GM18498 (cell line): ENCODE measurements around the gene UPK3A.
"Not testable (repeated sequence)": the region's sequence is repeated elsewhere in the genome, so short reads cannot be mapped to it uniquely, and the experiment has no call there.

Experiments
- ATAC-seq: cut with Tn5 transposase; IDR thresholded peaks from one replicate; pipeline ENCODE4 v1.9.1; 2021; ENCODE audit warnings: mild to moderate bottlenecking, moderate library complexity; ENCODE audit not compliant: unreplicated experiment

Gene UPK3A

GRCh38 chr22:45324311-45324711, 39.6 kb downstream of the UPK3A start:
- no peak for ATAC-seq

DNA sequence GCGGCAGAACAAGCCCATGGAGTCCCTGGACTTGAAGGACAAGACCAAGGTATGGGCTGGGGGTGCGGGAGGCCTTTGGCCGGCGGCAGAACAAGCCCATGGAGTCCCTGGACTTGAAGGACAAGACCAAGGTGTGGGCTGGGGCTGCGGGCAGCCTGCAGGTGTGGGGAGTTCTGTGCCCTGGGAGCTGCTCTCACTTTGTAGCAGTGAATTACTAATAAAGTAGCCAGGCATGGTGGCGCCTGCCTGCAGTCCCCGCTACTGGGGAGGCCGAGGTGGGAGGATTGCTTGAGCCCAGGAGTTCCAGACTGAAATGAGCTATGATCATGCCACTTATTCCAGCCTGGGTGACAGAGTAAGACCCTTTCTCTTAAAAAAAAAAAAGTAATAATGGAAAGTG, 43.5 kb downstream of the UPK3A start:
- not testable (repeated sequence) for ATAC-seq

DNA sequence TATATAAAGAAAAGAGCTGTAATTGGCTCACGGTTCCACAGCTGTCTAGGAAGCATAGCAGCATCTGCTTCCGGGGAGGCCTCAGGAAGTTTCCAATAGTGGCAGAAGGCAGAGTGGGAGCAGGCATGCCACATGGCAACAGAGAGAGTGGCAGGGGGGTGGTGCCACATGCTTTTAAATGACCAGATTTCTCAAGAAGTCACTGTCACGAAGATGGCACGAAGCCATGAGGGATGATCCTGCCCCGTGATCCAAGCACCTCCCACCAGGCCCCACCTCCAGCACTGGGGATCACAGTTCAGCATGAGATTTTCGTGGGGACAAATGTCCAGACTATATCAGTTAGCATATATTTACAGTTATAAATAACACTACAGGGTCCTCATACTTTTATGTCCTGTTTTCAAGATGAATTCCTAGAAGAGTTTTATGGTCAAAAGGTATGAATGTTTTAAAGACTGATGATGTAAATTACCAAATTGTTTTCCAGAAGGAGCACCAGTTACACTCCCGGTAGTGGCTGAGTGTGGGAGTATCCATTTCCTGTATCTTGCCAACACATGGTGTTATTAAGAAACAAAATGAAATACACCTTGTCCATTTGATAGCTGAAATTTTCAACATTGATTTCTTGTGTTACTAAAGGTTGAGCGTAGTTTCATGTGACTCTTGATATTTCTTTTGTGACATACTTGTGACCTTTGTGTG, 44.2 kb downstream of the UPK3A start:
- ATAC-seq, result no peak

DNA sequence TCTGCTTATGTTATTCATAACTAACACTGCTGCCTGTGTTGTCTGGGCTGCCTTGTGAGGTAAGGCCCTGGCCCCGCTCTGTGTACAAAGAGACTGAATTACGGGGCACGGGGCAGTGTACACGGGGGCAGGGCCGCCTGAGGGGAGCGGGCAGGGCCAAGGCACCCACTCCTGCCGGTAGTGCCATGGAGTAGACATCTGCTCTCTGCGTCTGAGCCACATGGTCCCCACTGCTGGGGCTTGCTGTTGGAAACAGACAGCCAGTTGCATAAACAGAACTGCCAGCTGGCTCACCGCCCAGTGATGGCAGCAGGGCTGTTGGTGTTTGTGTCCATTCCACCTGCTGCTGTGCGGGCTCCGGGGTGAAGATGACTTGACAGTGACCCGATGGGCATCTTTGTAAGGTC, 44.8 kb downstream of the UPK3A start:
- ATAC-seq, result no peak

DNA sequence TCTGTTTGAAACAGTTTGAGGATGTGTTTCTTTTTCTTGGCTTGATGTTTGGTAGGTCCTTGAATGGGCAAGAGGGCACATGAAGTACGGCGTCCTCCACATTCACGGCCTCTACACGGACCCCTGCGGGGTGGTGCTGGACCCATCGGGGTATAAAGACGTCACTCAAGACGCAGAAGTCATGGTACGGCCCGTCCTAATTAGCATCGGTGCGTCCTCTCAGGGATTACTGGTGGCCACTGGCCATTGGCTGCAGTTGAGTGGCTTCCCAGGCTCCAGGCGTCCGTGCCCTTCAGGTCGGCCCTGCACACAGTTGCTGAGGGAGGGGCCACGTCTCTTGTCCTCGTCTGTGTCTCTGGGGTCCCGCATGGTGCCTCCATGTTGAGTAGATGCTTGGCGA, 45.8 kb downstream of the UPK3A start:
- ATAC-seq, result no peak

GRCh38 chr22:45331486-45331885, 46.7 kb downstream of the UPK3A start:
- ATAC-seq, result no peak

DNA sequence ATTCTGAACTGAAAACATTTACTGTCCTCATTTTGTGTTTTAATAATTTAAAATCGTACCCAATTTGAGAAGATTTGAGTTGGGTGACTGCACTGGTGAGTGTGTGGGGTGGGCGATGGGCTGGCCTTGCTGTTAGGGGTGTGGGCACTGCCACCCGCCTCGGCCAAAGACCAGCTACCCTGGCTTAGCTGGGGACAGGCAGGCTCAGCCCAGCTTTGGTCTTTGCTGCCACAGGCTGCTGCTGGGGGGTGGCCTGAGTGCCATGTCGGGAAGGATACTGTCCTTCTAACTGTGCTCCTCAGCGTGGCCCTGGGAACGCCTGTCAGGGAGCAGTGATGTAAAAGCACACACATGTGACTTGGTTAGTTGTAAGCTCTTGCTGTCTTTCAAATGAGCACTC, 47.3 kb downstream of the UPK3A start:
- no peak for ATAC-seq

DNA sequence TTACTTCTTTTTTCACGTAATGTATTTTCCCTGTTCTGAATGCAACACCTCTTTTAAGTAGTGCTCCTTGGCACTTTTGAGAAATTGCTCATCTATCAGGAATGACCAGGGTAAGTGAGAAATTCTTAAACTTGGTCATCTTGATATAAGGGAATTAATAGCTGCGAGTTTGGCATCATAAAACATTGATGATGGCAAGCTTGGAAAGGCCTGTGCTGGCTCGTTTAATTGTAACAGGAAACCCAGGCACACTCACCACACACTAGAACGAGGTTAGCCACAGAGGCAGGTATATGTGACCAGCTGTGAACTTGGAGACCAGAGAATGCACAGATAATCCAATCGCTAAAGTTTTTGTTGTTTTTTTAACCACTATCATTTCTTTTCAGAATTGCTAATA, 49.3 kb downstream of the UPK3A start:
- no peak for ATAC-seq

DNA sequence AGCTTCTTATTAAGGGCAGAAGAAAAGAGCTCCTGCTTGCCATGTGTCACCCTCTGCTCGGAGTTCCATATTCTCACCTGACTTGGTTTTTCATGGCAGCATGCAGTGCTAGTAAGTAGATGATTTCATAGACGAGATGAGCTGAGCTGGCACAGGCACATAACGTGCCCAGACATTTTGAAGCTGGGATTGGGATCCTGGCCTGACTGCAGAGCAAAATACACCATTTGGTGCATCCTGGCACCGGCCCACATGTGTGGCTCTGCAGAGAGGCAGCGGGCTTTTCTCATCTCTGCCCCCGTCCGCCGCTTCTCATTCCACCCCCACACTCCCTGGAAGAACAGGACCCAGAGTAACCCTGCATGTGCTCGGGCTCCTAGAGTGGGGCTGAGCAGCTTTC, 49.8 kb downstream of the UPK3A start:
- no peak for ATAC-seq

GRCh38 chr22:45335021-45335818, 50.5 kb downstream of the UPK3A start:
- no peak for ATAC-seq

DNA sequence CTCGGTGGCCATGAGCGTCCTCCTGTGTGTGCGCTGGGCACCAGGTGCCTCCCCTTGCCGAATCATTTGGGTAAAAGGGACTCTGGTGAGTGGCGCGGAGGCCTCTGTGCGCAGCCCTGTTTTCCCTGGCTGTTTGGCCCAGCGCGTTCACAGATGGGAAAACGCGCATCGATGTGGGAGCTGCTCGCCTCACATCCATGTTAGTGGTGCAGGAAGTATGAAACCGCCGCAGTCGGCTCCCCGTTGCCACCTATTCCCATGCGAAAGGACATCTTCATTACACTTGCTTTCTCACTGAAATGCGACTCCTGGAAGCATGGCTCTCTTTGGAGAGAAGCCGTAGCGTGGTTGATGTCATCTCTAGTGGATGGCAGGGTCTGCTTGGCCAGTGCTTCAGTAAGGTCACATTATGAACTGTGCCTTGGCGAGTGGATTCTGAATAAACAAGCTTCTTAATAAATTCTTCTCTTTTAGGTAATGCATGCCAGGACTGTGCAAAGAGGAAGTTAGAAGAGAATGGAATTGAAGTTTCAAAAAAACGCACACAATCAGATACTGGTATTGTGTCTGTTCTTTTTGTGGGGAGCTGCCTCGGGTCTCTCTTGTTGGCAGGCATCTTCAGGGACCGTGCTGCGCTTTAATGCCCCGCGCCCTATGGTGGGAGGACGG, 51.2 kb downstream of the UPK3A start:
- no peak for ATAC-seq

DNA sequence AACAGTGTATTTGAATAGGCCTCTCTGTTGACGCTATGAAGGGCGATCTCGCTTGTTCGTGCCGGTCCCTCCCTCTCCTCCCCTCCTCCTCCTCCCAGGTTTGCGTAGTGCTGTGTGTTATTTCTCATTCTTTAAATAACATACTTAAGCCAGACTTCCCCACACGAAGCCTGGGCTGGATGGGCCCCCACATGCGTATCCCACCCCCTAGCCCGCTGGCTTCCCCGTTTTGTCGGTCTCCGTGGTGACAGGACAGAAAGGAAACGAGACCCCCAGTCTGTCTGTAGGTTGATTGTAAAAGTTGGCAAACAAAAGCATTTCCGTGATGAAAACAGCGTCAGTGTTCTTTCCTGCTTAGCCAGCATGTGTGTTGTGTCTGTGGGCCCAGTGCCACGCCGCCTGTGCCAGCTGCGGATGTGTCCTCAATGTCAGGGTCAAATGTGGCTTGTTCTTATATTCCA, 52.3 kb downstream of the UPK3A start:
- ATAC-seq, result no peak

DNA sequence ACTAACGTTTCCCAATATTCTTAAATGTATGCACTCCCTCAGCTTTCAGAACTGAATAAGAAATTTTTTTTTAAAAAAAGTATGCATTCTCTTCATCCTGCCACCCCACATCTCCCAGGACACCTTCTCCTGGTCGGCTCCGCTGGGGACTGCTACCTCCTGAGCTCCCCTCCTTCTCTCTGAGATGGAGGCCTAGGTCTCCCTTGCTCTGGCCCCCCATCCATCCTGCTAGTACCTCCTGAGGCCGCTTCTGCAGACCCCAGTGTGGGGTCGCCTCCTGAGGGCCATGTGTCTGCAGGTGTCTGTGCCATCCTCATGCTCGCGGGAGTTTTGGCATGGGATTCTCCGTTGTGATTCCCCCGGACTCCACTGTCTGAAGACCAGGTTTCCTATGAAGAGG, 52.8 kb downstream of the UPK3A start:
- ATAC-seq, result no peak

DNA sequence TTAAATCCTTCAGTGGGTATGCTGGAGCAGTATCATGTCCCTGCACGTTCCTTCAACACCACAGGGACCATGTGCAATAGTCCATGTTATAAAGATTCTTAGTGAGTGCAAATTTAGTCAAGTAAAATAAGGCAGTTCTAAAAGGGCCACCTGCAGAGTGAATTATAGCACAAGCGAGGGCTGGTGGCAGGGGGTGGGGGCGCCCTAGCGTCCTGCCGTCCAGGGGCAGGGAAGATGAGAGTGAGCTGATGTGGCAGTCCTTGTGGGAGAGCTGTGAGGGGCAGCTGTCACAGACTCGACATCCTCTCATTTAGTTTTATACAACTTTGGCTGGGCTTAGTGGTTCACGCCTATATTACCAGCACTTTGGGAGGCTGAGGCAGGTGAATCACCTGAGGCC, 54.0 kb downstream of the UPK3A start:
- no peak for ATAC-seq

GRCh38 chr22:45340323-45340722, 55.6 kb downstream of the UPK3A start:
- ATAC-seq, result no peak

- no peak for ATAC-seq
Observed at GRCh38 chr22:45341498-45341897, 56.7 kb downstream of the UPK3A start.

- no peak for ATAC-seq
Observed at GRCh38 chr22:45343143-45343542, 58.4 kb downstream of the UPK3A start.

DNA sequence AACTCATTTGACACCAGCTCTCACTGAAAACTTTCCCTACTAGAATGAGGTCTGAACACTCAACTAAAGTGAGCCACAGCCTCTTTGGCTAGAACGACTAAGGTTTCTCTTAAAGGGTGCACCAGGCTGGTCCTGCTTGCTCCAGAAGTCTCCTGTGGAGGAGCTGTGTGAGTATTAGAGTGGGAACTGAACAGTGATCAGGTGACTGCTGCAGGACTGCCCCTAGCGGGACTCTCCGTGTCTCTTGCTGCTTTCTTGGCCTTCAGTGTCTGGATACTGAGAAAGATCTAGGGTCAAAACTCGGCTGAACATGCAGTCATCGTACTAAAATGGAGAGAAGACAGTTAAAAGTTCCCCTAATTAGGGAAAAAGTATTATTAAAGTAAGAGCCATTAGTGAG, 59.6 kb downstream of the UPK3A start:
- no peak for ATAC-seq
